H1 (cell line): ENCODE measurements around the gene ING5. TPM values are rescaled to one million over a fixed set of nuclear protein-coding genes. Genes with fewer than 3 reads are reported as not detected.
A peak's percentile ranks its signal among the peaks of the same experiment; 100 is the strongest.

ENCODE experiments used
- CTCF ChIA-PET: fragments of 300-600 bp; sonication (Branson Sonifier 250); formaldehyde crosslinking; loops from one replicate; lab custom pipeline; 2021; ENCODE audit not compliant: partially characterized antibody; lab: Charles Lee
- POLR2A ChIA-PET: fragments of 300-600 bp; sonication (Branson Sonifier 250); formaldehyde crosslinking; loops from one replicate; lab custom pipeline; 2021; ENCODE audit warnings: inconsistent platforms; ENCODE audit not compliant: partially characterized antibody; lab: Charles Lee
- DNase-seq, 2 experiments: peaks; one replicate each; pipeline versions ENCODE4 v3.0.0 to v3.0.0-alpha.2; 2010 to 2022; ENCODE audit warnings: low spot score in 2 of 2, low read depth in 1 of 2, mixed read lengths in 1 of 2
- FAIRE-seq: peaks from 2 replicates; lab custom pipeline; 2011; peaks lifted over from hg19 to GRCh38; lab: Jason Lieb, UNC
- H2AFZ ChIP-seq: 2 replicates; pipeline ENCODE4 v1.8.1; 2012; ENCODE audit warnings: low read length, inconsistent platforms
- H2AK5ac ChIP-seq: 2 replicates; pipeline ENCODE4 v1.6.1; 2013; ENCODE audit warnings: low read depth, low read length
- H2BK120ac ChIP-seq: replicated peaks from 2 replicates; pipeline ENCODE3; 2013; ENCODE audit warnings: low read depth, low read length, inconsistent platforms
- H2BK12ac ChIP-seq: 2 replicates; pipeline ENCODE4 v1.6.1; 2013; ENCODE audit warnings: low read depth, low read length
- H2BK15ac ChIP-seq: 2 replicates; pipeline ENCODE4 v1.6.1; 2013; ENCODE audit warnings: low read length
- H2BK20ac ChIP-seq: 2 replicates; pipeline ENCODE4 v1.6.1; 2013; ENCODE audit warnings: low read length
- H2BK5ac ChIP-seq: 2 replicates; pipeline ENCODE4 v1.6.1; 2013; ENCODE audit warnings: low read depth, low read length
- H3K14ac ChIP-seq: 2 replicates; pipeline ENCODE4 v1.6.1; 2013; ENCODE audit warnings: inconsistent platforms; ENCODE audit not compliant: insufficient read length
- H3K18ac ChIP-seq: 2 replicates; pipeline ENCODE4 v1.6.1; 2013; ENCODE audit warnings: low read length; ENCODE audit errors: extremely low read depth
- H3K23ac ChIP-seq: 2 replicates; pipeline ENCODE4 v1.6.1; 2013; ENCODE audit warnings: inconsistent platforms; ENCODE audit not compliant: insufficient read length
- H3K23me2 ChIP-seq: 2 replicates; pipeline ENCODE4 v1.6.1; 2013; ENCODE audit warnings: low read depth, low read length
- H3K27ac ChIP-seq: 2 replicates; pipeline ENCODE4 v1.6.1; 2011; ENCODE audit warnings: low read depth, low read length, inconsistent platforms
- H3K27me3 ChIP-seq, 4 experiments: replicated peaks in 1 of 4; 1 replicate in 1 of 4; 2 replicates in 3 of 4; pipeline versions ENCODE4 v1.6.1 to v1.8.1; 2011 to 2013; ENCODE audit warnings: low read length in 3 of 4, mild to moderate bottlenecking in 3 of 4, inconsistent platforms in 2 of 4, mixed read lengths in 2 of 4, moderate library complexity in 1 of 4; ENCODE audit not compliant: control insufficient read depth in 3 of 4, insufficient read depth in 3 of 4; ENCODE audit errors: extremely low read depth in 1 of 4
- H3K36me3 ChIP-seq, 4 experiments: 2 replicates each; pipeline versions ENCODE4 v1.6.1 to v1.8.1; 2011 to 2013; ENCODE audit warnings: mild to moderate bottlenecking in 4 of 4, low read length in 3 of 4, moderate library complexity in 2 of 4, control low read depth in 1 of 4, inconsistent platforms in 1 of 4; ENCODE audit not compliant: insufficient read depth in 4 of 4, control insufficient read depth in 2 of 4
- H3K4ac ChIP-seq: replicated peaks from 2 replicates; pipeline ENCODE3; 2013; ENCODE audit warnings: low read length, low read depth, mixed read lengths, inconsistent platforms; ENCODE audit not compliant: insufficient read length
- H3K4me1 ChIP-seq, 4 experiments: replicated peaks in 1 of 4; 1 replicate in 1 of 4; 2 replicates in 3 of 4; pipeline versions ENCODE4 v1.6.1 to v1.8.1; 2011 to 2013; ENCODE audit warnings: low read length in 3 of 4, inconsistent platforms in 2 of 4, mixed read lengths in 1 of 4; ENCODE audit not compliant: insufficient read depth in 4 of 4, control insufficient read depth in 3 of 4
- H3K4me2 ChIP-seq, 2 experiments: 2 replicates each; pipeline versions ENCODE4 v1.6.1 to v1.8.1; 2011 to 2013; ENCODE audit warnings: low read depth in 2 of 2, low read length in 2 of 2, control low read depth in 1 of 2, inconsistent platforms in 1 of 2, mild to moderate bottlenecking in 1 of 2; ENCODE audit not compliant: insufficient read depth in 1 of 2
- H3K4me3 ChIP-seq, 4 experiments: fragments of 200-600, 300-600 bp in 1 of 4; sonication (generic), shearing (Covaris generic), sonication (Bioruptor Twin) in 1 of 4; 2 replicates each; pipeline versions ENCODE4 v1.5.1 to v1.8.1; 2011 to 2016; ENCODE audit warnings: low read length in 4 of 4, low read depth in 3 of 4, control low read depth in 2 of 4, inconsistent platforms in 2 of 4, mild to moderate bottlenecking in 2 of 4, mixed read lengths in 1 of 4, moderate library complexity in 1 of 4; ENCODE audit not compliant: insufficient read depth in 2 of 4; ENCODE audit errors: extremely low read depth in 1 of 4
- H3K56ac ChIP-seq: replicated peaks from 2 replicates; pipeline ENCODE3; 2013; ENCODE audit warnings: low read depth, mild to moderate bottlenecking, mixed read lengths, low read length, inconsistent platforms; ENCODE audit not compliant: insufficient read length
- H3K79me1 ChIP-seq: 2 replicates; pipeline ENCODE4 v1.6.1; 2013; ENCODE audit warnings: low read depth, low read length, control low read depth
- H3K79me2 ChIP-seq, 2 experiments: 2 replicates each; pipeline versions ENCODE4 v1.6.1 to v1.8.1; 2012 to 2013; ENCODE audit warnings: low read length in 2 of 2, mild to moderate bottlenecking in 2 of 2, inconsistent platforms in 1 of 2; ENCODE audit not compliant: insufficient read depth in 2 of 2, control insufficient read depth in 1 of 2
- H3K9ac ChIP-seq, 4 experiments: replicated peaks in 1 of 4; 1 replicate in 1 of 4; 2 replicates in 3 of 4; pipeline versions ENCODE4 v1.6.1 to v1.8.1; 2011 to 2013; ENCODE audit warnings: low read depth in 3 of 4, low read length in 3 of 4, control low read depth in 2 of 4, mild to moderate bottlenecking in 2 of 4, moderate library complexity in 2 of 4, inconsistent platforms in 1 of 4; ENCODE audit errors: extremely low read depth in 1 of 4
- H3K9me3 ChIP-seq, 2 experiments: 2 replicates each; pipeline versions ENCODE4 v1.6.1 to v1.8.1; 2012 to 2013; ENCODE audit warnings: mild to moderate bottlenecking in 2 of 2, moderate library complexity in 2 of 2, control low read depth in 1 of 2, inconsistent platforms in 1 of 2, low read depth in 1 of 2, low read length in 1 of 2, mixed read lengths in 1 of 2; ENCODE audit not compliant: insufficient read depth in 2 of 2
- H4K20me1 ChIP-seq, 2 experiments: replicated peaks in 1 of 2; 2 replicates each; pipeline versions ENCODE3 to v1.8.1; 2011 to 2013; ENCODE audit warnings: inconsistent platforms in 2 of 2, low read length in 2 of 2, mild to moderate bottlenecking in 1 of 2; ENCODE audit not compliant: insufficient read depth in 2 of 2, control insufficient read depth in 1 of 2
- H4K5ac ChIP-seq: 2 replicates; pipeline ENCODE4 v1.6.1; 2013; ENCODE audit warnings: low read length, low read depth, mixed read lengths, inconsistent platforms; ENCODE audit not compliant: insufficient read length
- H4K8ac ChIP-seq: 2 replicates; pipeline ENCODE4 v1.8.0; 2013; ENCODE audit warnings: mild to moderate bottlenecking, moderate library complexity, low read length, inconsistent platforms; ENCODE audit not compliant: insufficient read depth; ENCODE audit errors: extremely low read depth
- H4K91ac ChIP-seq: replicated peaks from 2 replicates; pipeline ENCODE3; 2013; ENCODE audit warnings: low read length, mixed read lengths, inconsistent platforms; ENCODE audit not compliant: insufficient read length
- PHF8 ChIP-seq: fragments of 200-600 bp; sonication (generic); conservative IDR thresholded peaks from 2 replicates; pipeline ENCODE4 v1.7.1; 2012; ENCODE audit warnings: low read depth, mild to moderate bottlenecking, inconsistent platforms, low read length, moderate library complexity
- WGBS, 2 experiments: shearing (Covaris generic) in 1 of 2; methylation state at CpG; one replicate each; pipeline versions ENCODE4 v1.1.6 to v1.1.7; 2013 to 2015; ENCODE audit warnings: low lambda C conversion rate in 2 of 2, mixed read lengths in 2 of 2, inconsistent platforms in 1 of 2, low coverage in 1 of 2, missing lambda C conversion rate in 1 of 2; ENCODE audit not compliant: insufficient replicate concordance in 2 of 2, insufficient coverage in 1 of 2, insufficient read length in 1 of 2; ENCODE audit errors: extremely low coverage in 1 of 2, missing lambda C conversion rate in 1 of 2; 5-methylcytosine and 5-hydroxymethylcytosine counted together
- polyA plus RNA-seq, 7 experiments: library from polyadenylated mRNA; depleted of rRNA in 3 of 7; stranded (reverse) in 5 of 7; unstranded in 2 of 7; fragments of >200 nt in 5 of 7; fragments of 200-250 nt in 2 of 7; gene quantifications; 1 replicate in 5 of 7; 2 replicates in 1 of 7; 4 replicates in 1 of 7; pipeline versions ENCODE4 v1.2.1 to v1.2.3, GENCODE V29; 2011 to 2013; ENCODE audit warnings: missing spikeins in 2 of 7, mixed read lengths in 2 of 7
- total RNA-seq: library from RNA; stranded (reverse); fragmentation: NEBNext Ultra II Directional; extraction: Animal tissue kit (Norgen Biotek cat#: 25700); gene quantifications from 2 replicates; pipeline ENCODE4 v1.2.1, GENCODE V29; 2021

Gene ING5
- total and polyA plus RNA-seq, 2 of the 8 experiments (the other 6 are each of a cell fraction or from before 2014, with no cell fraction given), result 41.5 to 47.4 TPM

DNA sequence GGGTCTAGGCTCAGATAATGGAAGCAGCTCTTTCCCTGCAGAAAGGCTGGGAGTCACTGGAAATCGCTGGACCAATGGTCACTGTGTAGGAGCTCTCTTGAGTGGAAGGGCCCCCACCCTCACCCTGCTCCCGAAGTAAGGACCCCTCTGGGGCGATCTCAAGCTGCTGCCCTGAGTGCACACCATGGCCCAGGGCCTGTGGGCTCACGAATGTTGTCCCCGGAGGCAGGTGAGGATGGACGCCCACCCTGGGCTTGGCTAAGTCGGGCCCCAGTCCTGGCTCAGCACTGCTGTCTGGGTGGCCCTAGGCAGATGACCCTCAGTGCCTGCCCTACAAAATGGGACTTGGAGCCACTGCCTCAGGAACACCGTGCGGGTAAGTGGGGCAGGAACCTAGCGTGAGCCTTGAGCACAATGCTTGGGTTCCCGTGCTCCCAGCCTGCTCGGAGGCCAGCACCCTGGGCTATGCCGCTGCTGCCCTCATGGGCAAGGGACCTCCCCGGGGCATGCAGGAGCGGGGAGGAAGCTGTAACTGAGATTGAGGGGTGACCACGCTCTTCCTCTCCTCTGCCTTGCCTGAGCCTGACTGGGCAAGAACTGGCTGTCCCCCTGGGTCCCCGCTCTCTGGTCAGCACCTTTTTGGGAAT, 36.3 kb downstream of the ING5 start:
- Histone ChIP-seq H4K20me1 (peaks cover 1 to 3% of the 10 kb centered on the region in 2 experiments), H2BK20ac (no peak overlapping the region), H4K5ac (no peak overlapping the region), H3K4me2 (no peak overlapping the region), H3K9ac (no peak overlapping the region), H3K4me3 (no peak overlapping the region), H3K27me3 (peaks cover 0 to 4% (median 3%) of the 10 kb centered on the region in 4 experiments; a peak in 4 of 7 replicates), H3K4me1 (peaks cover 0 to 6% (median 0%) of the 10 kb centered on the region in 4 experiments; a peak in 2 of 7 replicates), H3K4ac (no peak overlapping the region), H2BK120ac (no peak overlapping the region), H4K91ac (no peak overlapping the region), H3K27ac (no peak overlapping the region), H3K36me3 (no peaks in the 10 kb centered on the region), H3K9me3 (no peaks in the 10 kb centered on the region), H2BK12ac (no peak overlapping the region; the same call in 1 of the 2 replicates), H3K14ac (no peak overlapping the region), H2AFZ (no peak overlapping the region), H2BK5ac (no peak overlapping the region), H3K79me1 (no peaks in the 10 kb centered on the region; the same call in 1 of the 2 replicates), H2AK5ac (no peak overlapping the region), H3K18ac (no peak overlapping the region), H4K8ac (peak overlapping the region; percentile 59; the same call in 1 of the 2 replicates), H3K56ac (no peak overlapping the region), H3K23me2 (peaks cover 12% of the 10 kb centered on the region; the same call in 1 of the 2 replicates), H3K23ac (no peak overlapping the region), H3K79me2 (no peaks in the 10 kb centered on the region), H2BK15ac (no peak overlapping the region)
- ChIA-PET CTCF (interaction anchor here (1.1 to 1.9 kb wide), 2 partner anchors 80 to 141 kb away, joined by 3 to 7 read pairs; no protein-coding TSS in a partner anchor), POLR2A (no interaction called here)
- FAIRE-seq, result no peak
- no peak for DNase-seq
- 94% methylated on average over 17 of the region's 17 CpGs; no CpG with 5 or more reads in 1 of the 2 experiments for WGBS, 2 experiments
- TF ChIP-seq PHF8, result no peak
